HG02610 (cell line): ENCODE data around the gene COL6A3.

Experiments
- ATAC-seq: cut with Tn5 transposase; IDR thresholded peaks from one replicate; pipeline ENCODE4 v1.9.1; 2021; ENCODE audit warnings: mild to moderate bottlenecking, moderate library complexity; ENCODE audit not compliant: unreplicated experiment

COL6A3 gene

DNA sequence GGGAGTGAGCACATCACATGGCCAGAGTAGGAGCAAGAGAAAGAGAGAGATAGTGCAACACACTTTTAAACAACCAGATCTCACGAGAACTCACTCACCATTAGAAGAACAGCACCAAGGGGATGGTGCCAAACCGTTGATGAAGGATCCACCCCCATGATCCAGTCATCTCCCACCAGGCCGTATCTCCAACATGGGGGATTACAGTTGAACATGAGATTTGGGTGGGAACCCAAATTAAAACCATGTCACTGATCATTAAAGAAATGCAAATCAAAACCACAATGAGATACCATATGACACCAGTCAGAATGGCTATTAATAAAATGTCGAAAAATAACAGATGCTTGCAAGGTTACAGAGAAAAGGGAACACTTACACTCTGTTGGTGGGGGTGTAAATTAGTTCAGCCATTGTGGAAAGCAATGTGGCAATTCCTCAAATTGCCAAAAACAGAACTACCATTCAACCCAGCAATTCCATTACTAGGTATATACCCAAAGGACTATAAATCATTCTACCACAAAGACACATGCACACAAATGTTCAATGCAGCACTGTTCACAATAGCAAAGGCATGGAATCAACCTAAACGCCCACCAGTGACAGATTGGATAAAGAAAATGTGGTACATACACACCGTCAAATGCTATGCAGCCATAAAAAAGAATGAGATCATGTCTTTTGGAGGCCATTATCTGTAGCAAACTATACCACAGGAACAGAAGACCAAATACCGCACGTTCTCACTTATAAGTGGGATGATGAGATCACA lies 137.1 kb downstream of the COL6A3 start:
- ATAC-seq: no peak
